ENCODE results near the gene ZC3H15.

DNA sequence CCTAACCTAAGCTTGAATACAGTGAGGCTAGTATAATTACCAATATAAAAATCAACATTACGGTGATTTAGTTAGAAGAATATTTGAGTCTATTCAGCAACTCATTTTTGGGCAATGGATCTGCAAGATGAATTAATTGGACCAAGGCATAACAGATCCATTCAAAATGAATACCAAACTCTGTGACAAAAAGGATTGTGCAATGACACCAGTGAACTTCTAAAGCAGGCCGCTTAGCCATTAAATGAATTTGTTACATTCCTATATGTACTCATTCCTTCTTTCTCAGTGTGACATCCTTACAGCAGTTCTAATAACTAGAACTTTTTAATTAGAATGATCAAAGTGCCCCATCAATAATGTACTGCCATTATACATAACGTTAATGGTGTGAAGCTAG lies 44.3 kb downstream of the ZC3H15 start:
- TF ChIP-seq POLR2A (IDR thresholded peaks at IDR 0.05) = no peak
- TF ChIP-seq, protein P1, sequence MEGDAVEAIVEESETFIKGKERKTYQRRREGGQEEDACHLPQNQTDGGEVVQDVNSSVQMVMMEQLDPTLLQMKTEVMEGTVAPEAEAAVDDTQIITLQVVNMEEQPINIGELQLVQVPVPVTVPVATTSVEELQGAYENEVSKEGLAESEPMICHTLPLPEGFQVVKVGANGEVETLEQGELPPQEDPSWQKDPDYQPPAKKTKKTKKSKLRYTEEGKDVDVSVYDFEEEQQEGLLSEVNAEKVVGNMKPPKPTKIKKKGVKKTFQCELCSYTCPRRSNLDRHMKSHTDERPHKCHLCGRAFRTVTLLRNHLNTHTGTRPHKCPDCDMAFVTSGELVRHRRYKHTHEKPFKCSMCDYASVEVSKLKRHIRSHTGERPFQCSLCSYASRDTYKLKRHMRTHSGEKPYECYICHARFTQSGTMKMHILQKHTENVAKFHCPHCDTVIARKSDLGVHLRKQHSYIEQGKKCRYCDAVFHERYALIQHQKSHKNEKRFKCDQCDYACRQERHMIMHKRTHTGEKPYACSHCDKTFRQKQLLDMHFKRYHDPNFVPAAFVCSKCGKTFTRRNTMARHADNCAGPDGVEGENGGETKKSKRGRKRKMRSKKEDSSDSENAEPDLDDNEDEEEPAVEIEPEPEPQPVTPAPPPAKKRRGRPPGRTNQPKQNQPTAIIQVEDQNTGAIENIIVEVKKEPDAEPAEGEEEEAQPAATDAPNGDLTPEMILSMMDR (IDR thresholded peaks at IDR 0.05) = no peak
